HG02759 (cell line): ENCODE measurements around the gene CDT1.
"Not testable (repeated sequence)": the region's sequence is repeated elsewhere in the genome, so short reads cannot be mapped to it uniquely, and the experiment has no call there.

Experiments
- ATAC-seq: cut with Tn5 transposase; IDR thresholded peaks from one replicate; pipeline ENCODE4 v1.9.1; 2021; ENCODE audit warnings: mild to moderate bottlenecking, moderate library complexity; ENCODE audit not compliant: unreplicated experiment

The CDT1 gene

DNA sequence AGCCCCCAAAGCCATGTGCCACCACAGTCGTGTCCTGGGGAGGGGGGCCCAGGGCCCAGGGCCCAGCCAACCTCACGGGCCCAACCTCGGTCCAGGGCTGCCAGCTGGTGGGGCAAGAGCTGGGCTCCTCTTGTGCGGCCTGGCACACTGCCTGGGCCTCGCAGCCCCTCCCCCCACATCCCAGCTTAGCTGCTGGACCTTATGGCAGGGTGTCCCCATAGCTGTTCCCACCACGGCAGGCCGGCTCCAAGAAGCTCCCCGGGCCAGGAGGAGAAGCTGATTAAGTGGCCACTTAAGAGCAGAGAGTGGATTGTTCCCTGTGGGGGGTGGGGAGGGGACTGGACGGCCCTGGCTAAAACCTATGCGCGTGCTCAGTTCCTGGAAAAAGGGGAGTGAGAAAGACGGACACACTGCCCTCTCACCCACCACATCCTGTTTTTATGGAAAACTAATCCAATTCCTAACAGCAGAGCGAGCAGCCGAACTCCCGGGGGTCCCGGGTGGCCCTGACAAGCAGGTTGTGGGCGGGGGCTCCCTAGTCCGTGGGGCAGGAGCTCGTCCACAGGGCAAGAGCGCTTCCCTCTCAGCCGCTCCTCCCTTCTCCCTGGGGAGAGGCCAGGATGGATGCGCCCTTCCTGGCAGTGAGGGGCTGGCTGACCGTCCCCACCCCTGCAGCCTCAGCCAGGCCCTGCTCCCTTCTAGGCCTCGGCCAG lies 35.4 kb upstream of the CDT1 start:
- ATAC-seq, result no peak

DNA sequence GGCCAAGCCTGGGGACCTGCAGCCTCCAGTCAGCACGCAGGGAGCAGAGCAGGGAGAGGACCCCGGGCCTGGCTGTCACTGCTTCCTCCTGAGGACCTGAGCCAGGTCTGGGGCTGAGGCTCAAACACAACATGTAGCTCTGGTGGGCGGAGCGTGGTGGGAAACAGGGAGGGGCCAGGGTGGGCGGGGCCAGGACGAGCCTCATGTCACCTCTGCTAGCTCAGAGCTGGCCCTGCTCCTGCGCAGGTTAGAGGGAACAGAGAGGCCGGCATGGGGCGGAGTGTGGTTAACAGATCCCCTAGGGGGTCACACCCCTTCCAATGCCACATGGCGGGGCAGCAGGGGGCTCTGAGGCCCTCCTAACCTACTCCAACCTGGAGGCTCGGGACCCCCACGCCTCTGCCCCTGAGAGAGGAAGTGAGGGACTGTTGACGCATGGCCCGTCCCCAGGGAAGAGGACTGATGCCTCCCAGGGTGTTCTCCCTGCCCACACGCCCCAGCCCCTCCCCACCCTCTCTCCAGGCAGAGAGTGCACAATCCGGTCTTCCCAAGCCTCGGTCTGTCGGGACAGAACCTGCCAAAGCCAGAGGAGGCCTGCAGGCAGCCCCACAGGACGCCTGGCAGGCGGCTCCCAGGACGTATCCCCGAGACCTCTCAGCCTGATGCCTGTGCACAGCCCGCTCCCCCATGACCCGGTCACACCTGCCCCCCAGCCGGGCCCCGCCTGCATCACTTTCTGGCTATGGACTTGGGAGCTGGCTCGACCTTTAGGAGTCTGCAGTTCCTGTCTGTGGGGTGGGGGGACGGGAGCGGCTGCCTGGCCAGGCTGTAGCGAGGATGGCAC lies 33.8 kb upstream of the CDT1 start:
- ATAC-seq, result no peak

DNA sequence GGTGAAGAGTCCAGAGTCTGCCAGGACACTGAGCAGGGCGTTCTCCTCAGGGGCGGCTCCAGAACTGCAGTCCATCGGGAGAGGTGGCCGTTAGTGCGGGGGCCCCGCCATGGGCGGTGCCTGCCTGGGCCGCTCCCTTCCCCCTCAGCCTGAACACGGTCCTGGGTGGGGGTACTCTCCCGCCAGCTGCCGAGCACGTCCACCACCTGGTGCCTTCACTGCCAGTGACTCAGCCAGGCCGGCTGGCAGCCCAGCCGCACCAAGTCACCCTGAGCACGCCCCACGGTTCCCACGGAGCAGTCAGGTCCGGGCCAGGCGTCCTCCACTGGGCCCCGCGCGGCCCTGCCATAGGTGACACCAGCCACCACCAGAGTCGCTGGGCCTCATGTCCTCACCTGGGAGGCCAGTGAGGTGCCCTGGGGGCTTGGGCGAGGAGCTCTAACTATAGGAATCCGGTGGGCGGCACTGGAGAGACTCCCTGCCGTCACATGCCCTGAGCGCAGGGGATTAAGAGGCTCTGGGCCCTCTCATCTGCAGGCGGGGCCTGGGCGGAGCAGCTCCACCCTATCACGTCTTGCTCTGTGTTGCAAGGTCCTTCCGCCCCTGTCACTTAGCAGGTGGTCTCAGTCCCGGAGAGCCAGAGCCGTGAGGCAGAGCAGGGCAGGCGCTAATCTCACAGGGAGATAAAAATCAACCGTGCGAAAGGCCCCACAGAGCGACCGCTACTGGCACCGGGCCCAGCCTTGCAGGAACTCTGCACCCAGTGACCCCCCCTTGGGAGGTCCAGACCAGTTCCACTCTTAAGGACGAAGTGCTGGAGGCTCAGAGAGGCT lies 32.9 kb upstream of the CDT1 start:
- ATAC-seq, result peak; percentile 49

DNA sequence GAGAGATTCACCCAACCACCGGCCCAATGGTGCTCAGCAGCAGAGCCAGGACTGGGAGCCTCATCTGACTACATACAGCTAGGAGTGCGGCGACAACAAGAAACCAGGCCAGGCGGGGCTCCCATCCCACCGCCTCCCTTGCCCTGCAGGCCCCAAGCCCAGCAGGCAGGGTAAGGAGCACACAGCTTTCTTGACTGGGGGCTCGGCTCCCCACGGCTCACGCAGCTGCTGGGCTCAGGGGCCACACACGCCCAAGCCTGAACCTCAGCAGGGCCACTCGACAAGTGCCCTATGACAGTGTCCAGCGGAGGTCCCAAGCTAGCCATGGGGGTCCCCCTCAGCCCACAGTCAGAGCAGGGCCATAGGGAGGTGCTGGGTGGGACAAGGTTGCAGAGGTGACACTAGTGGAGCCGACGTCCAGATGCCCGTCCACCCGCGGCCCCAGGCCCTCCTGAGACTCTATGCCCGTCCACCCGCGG lies 32.3 kb upstream of the CDT1 start:
- no peak for ATAC-seq

DNA sequence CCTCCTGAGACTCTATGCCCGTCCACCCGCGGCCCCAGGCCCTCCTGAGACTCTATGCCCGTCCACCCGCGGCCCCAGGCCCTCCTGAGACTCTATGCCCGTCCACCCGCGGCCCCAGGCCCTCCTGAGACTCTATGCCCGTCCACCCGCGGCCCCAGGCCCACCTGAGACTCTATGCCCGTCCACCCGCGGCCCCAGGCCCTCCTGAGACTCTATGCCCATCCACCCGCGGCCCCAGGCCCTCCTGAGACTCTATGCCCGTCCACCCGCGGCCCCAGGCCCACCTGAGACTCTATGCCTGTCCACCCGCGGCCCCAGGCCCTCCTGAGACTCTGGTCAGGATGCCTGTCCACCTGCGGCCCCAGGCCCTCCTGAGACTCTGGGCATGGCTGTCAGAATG lies 31.8 kb upstream of the CDT1 start:
- ATAC-seq, result not testable (repeated sequence)

DNA sequence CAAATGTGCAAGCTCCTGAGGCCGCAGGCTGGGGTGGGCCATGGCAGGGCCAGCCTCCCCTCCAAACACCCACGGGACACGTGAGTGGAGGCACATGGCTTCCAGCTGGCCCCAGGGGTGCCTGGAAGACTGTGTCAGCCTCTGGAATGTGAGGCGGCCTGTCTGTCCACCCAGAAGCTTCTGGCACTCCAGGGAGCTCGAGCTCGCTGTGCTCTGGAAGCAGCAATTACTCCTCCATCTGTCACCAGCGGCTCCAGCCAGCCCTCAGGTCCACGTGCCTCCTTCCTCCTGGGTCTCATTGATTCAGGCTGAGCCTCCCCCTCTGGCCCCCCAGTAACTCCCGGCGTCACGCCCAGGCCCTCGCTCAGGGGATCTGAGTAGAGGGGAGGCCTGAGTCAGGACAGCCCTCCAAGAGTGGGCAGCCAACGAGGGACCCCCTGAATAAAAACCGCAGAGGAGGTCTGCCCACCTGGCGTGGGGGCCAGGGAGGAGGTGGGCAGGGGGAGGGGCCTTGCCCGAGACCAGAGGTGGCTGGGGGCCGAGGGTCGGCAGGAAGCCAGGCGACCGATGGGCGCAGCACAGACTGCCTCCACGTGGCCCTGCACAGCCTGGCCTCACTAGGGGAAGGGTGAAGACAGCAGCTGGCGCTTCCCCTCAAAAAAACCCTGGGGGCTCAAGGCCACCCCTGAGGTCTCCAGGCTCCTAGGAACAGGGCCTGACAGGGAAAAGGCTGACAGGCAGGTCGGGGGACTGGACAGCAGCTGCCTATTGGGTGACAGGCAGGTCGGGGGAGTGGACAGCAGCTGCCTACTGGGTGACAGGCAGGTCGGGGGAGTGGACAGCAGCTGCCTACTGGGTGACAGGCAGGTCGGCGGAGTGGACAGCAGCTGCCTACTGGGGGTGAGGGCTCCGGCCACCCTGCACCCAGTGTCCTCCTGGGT lies 30.4 kb upstream of the CDT1 start:
- ATAC-seq, result no peak

DNA sequence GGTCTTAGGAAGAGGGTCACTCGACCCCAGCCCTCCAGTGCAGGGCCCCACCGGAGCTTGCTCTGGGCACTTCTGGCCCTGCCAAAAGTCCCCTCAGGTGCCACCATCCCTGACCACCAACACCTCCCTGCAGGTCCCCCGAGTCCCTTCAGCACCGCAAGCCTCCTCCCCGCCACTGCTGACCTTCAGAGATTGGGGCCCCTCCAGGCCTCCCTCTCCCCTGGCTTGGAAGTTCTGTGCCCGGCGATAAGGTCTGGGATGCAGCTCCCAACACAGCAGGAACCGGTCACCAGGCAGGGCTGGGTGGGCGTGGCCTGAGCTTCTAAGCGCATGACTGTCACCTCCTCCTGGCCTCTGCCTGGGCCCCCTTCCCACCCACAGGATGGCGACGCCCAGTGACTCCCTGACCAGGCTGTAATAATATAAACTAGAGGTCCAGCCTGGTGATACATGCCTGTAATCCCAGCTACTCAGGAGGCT lies 29.7 kb upstream of the CDT1 start:
- no peak for ATAC-seq

DNA sequence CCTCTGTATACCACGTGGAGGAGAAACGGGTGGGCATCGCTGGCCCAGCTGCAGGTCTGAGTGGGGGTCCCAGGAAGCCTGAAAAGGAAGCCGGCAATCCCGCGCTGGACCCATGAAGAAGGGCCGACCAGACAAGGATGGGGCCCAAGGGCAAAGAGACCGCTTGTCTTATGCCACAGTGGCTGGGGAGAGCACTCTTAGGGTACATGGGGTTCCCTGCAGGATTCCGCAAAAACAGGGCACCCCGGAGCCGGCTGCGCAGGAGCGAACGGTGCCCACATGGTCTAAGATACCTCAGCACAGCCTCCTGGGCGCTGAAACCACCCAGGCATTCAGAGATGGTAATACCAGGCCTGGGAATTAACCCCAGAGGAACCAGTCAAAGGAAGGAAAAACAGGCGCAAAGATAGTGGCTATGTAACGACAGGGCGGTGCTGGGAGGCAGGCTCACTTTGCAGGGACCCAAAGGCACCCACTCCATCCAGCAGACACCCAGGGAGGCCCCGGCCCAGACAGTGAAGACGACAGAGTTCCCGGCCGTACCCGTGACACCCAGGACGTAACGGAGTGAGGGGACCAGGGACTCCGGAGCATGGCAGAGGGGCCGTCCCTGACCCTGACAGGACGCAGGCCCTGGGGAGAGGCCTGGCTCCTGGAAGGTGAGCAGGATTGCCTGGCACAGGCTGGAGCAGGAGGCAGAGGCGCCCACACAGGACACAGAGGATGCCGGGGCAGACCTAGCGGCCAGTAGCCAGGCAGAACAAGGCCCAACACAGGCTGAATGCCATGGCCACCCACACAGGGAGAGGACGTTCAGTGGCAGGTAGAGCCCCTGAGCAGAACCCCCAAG lies 28.8 kb upstream of the CDT1 start:
- no peak for ATAC-seq

DNA sequence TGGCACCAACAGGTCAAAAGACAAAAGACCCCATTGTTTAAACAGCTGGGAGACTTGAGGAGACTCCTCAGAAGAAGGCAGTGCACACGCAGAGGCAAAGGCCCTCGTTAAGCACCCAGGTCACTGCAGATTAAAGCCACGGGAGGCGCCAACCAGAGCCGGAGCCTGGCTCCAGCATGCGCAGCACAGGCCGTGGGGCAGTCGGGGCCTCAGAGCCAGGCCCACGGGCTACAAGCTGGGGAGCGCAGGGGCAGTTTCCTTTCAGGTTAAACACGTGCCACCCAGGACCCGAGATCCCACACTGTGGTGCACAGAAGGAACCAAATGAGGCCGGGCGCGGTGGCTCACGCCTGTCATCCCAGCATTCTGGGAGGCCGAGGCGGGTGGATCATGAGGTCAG lies 27.8 kb upstream of the CDT1 start:
- no peak for ATAC-seq

DNA sequence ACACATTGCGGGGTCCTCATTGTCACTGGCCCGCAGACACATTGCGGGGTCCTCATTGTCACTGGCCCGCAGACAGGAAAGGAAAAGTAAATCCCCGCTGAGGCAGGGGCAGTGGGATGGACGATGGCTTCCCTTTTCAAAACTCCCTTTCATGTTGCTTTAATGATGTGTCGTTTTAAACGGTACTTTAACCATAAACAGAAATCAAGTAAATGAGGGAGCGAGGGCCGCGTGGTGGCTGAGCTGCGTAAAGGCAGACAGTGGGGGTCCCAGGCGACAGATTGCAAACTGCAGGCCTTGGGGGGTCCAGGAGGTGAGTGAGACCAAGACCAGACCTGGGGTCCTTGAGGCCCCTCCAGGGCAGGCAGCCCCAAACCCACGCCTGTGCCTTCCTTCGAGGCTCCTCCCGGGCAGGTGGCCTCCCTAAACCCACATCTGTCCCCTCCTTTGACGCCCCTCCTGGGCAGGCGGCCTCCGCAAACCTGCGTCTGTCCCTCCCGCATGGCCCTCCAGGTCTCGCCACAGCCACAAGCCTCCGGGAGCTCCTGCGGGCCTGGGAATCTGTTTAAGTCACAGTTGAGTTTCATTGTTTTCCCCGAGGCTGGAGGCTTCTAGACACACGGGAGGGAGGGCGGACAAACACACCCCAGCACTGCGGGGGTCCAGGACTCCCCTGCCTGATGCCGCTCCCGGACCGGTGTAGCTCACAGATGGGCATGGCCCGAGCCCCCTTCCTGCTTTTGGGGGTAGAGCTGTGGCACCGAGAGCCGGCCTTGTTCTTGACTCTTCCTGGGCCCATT lies 25.9 kb upstream of the CDT1 start:
- no peak for ATAC-seq

DNA sequence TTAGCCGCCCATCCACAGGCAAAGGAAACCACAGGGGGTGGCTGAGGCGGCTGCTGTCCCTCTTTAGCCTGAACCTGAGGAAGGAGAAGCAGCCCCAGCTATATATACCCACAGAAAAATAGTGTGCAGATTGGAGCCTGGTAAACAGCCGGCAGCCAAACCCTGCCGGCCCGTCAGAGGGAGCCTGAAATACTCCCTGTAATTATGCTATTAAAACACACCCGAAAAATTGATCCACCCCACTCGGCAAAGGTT lies 25.4 kb upstream of the CDT1 start:
- no peak for ATAC-seq

DNA sequence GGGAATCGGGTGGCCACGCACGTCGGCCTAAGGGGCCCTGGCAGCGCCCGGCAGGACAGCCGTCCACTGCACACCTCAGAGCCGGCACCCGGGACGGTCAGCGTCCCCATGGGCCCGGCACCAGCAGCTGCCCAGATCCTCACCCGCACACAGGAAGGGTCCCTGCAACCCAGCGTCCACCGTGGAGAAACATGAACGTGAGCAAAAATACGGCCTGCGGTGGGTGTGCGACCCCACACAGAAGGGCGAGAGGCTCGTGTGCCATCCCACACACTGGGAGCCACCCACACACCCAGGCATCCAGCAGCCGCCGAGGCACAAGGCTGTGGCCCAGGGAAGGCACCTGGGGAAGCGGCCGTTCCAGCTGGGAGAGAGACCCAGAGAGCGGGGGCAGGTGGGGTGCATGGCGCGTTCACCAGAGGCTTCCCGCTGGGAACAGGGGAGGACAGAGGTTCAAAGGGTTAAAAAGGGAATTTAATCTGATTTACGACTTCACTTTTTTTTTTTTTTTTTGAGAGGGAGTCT lies 25.0 kb upstream of the CDT1 start:
- ATAC-seq, result no peak

DNA sequence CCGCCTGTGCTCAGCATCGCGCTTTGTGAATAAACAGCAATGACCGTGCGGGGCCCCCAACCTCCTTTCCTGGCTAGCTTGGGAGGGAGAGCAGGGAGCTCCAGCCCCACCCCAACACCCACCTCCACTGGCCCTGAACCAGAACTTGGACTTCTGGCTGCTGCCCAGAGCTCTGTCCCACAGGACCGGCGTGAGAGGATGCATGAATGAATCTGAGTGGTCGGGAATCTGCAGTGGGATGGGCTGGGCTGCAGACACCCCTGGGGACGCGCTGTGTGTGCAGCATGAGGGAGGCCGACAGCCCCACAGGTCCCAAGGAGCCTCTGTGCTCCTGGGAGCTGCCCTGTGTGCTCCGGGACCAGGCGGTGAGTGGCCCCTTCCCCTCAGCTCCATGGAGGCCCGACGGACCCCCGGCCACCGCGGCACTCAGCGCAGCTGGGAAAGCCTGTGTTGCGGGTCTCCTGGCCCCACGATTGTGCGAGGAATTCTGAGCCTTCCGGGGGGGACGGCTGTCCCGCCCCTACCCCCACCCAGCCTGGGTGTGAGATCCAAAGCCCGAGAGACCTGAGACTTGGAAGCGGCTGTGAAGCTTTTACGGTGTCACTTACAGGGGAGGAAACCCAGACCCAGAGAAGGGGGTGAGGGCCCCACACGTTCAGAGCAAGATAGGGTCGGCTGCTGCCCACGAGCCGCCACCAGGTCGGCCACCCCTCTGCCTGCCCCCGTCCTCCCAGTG lies 24.0 kb upstream of the CDT1 start:
- ATAC-seq, result no peak

DNA sequence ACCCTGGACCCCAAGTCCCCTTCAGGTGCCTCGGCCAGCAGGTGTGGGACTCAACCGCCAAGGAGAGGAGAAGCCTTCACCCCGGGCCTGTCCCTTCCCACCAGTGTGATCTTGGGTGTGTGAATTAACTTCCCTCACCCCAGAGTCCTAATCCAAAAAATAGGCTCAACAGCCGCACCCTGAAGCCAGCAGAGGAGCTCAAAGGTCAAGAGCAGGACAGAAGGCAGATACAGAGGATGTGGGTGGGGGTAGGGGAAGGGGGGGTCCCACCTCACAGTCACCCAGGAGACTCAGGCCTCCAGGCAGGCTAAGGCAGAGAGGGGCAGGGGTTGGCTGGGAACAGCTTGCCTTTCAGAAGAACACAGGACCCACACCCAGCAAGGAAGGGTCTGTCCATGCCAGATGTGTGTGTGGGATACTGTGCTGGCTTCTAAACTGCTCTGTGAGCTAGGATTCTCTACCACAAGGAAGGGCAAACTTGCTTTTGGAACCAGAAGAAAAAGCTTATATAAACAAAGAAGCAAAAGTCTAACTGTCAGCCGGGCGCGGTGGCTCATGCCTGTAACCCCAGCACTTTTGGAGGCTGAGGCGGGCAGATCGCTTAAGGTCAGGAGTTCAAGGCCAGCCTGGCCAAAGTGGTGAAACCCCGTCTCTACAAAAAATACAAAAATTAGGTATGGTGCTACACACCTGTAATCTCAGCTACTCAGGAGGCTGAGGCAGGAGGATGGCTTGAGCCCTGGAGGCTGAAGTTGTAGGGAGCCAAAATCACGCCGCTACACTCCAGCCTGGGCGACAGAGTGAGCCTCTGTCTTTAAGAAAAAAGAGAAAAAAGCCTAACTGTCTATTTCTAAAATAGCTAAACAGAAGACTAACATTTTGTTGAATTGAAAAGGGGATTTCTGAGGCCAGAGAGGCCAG lies 23.2 kb upstream of the CDT1 start:
- ATAC-seq, result no peak

DNA sequence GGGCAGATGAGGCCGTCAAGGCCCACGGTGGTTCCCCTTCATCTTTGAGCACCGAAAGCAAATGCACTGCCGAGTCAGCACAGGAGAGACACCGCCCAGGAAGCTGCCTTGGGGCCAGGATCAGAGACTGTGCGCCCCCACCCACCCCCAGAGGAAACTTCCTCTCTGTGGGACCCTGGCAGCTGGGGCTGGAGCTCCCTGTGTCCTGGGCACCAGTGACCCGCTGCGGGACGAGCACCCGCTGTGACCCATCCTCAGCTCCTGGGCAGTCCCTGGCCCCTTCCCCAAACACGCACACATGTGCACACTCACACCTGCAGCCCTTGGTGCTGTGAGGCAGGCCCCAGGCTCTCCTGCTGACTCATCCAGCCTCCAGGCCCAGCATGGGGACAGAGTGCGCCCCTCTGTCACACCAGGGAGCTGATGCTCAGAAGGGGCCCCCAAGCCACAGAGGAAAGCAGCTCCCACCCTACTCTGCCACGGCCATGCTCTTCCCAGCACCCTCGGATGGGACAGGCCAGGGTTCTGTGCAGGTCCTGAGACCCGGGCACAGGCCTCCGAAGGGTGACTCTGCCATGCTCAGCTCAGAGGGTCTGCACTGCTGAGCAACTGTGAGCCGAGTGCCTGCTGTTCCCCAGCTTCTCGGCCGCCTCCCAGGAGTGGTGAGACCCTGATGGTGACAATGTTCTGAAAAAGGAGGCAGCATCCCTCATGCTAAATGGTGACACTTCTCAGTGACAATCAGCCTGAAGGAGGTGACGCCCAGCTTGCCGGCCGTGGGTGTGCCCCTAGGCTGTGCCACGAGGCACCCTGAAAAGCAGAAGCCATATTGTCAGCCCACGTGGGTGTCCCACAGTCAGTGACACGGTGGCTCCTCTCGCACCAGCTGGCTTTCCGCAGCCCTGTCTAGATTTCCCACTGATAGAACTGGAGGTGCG lies 22.2 kb upstream of the CDT1 start:
- no peak for ATAC-seq
